ENCODE data around the gene AP5Z1.

The AP5Z1 gene

GRCh38 chr7:4747013-4747412 lies 28.4 kb upstream of the AP5Z1 start:
- DNase-seq: no peak

GRCh38 chr7:4747746-4748145 lies 27.7 kb upstream of the AP5Z1 start:
- no peak for DNase-seq

- no peak for DNase-seq
Measured at GRCh38 chr7:4748231-4748681, 27.2 kb upstream of the AP5Z1 start.

- DNase-seq: no peak
Measured at GRCh38 chr7:4749363-4749762, 26.1 kb upstream of the AP5Z1 start.

GRCh38 chr7:4749798-4750197 lies 25.6 kb upstream of the AP5Z1 start:
- no peak for DNase-seq

GRCh38 chr7:4751398-4751947 lies 23.9 kb upstream of the AP5Z1 start:
- DNase-seq: no peak

GRCh38 chr7:4753598-4754432 lies 21.6 kb upstream of the AP5Z1 start:
- peak; percentile 48 for DNase-seq

GRCh38 chr7:4754433-4755010 lies 20.9 kb upstream of the AP5Z1 start:
- DNase-seq: no peak

- no peak for DNase-seq
Measured at GRCh38 chr7:4755045-4755444, 20.4 kb upstream of the AP5Z1 start.

- DNase-seq: no peak
Measured at GRCh38 chr7:4758111-4758510, 17.3 kb upstream of the AP5Z1 start.

- DNase-seq: no peak
Measured at GRCh38 chr7:4758791-4759190, 16.6 kb upstream of the AP5Z1 start.

GRCh38 chr7:4759211-4759610 lies 16.2 kb upstream of the AP5Z1 start:
- DNase-seq: no peak

- DNase-seq: no peak
Measured at GRCh38 chr7:4760952-4761351, 14.5 kb upstream of the AP5Z1 start.

GRCh38 chr7:4762121-4763055 lies 13.0 kb upstream of the AP5Z1 start:
- no peak for DNase-seq

GRCh38 chr7:4763091-4763793 lies 12.2 kb upstream of the AP5Z1 start:
- no peak for DNase-seq

- no peak for DNase-seq
Measured at GRCh38 chr7:4763794-4764185, 11.6 kb upstream of the AP5Z1 start.

- no peak for DNase-seq
Measured at GRCh38 chr7:4764402-4765007, 10.9 kb upstream of the AP5Z1 start.

GRCh38 chr7:4765776-4766490 lies 9.5 kb upstream of the AP5Z1 start:
- DNase-seq: no peak

GRCh38 chr7:4766666-4767519 lies 8.5 kb upstream of the AP5Z1 start:
- DNase-seq: no peak

Measured in NCI-H510A (cell line).